Suprapubic skin (tissue), 4 donors: ENCODE measurements around the gene NKAIN2.

Experiments
- CTCF ChIP-seq, 2 donors: fragments of 200-600 bp in 1 of 2; fragments of 450-650 bp in 1 of 2; sonication (generic) in 1 of 2; IDR thresholded peaks; one replicate each; pipeline ENCODE4 v1.5.1; 2016 to 2019; ENCODE audit warnings: antibody characterized with exemption in 2 of 2, mild to moderate bottlenecking in 1 of 2, moderate library complexity in 1 of 2
- POLR2A ChIP-seq, 2 donors: fragments of 450-650 bp; IDR thresholded peaks; one replicate each; pipeline ENCODE4 v1.6.1; 2017; ENCODE audit warnings: antibody characterized with exemption in 2 of 2, mild to moderate bottlenecking in 2 of 2, moderate library complexity in 2 of 2
- POLR2AphosphoS5 ChIP-seq, 3 donors: sonication (generic); formaldehyde crosslinking; IDR thresholded peaks; one replicate each; pipeline ENCODE4 v1.6.1; 2017; ENCODE audit warnings: antibody characterized with exemption in 3 of 3

DNA sequence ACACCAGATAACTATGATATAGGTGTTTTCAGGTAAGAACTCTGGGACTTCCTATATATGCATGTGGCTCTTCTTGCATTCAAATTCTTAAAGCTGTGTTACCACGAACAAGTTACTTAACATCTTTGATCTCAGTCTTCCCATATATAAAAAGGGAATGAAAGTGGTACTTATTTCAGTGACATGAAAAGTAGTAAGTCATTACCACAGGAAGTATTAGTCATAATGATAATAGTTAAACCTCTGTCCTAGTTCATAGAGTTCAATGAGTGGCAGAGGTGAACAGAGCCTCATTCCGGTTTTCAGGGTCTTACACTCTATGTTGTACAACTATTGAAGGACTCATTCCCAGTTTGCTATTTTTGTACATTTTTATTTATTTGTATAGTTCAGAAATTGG lies 237.0 kb downstream of the NKAIN2 start:
- TF ChIP-seq CTCF (IDR thresholded peaks at IDR 0.05), result no peak
- no peak for TF ChIP-seq POLR2A (IDR thresholded peaks at IDR 0.05)
- no peak for TF ChIP-seq POLR2AphosphoS5 (IDR thresholded peaks at IDR 0.05)
